ENCODE measurements around the gene RALGPS2. TPM values are rescaled to one million over a fixed set of nuclear protein-coding genes. Genes with fewer than 3 reads are reported as not detected.

RALGPS2 gene
- total and polyA plus RNA-seq, 9 of the 15 experiments (the other 6 are each of a cell fraction or from before 2014, with no cell fraction given): 0.28 to 6.5 (median 2.6) TPM

GRCh38 chr1:178951600-178951999 is 226.6 kb downstream of the RALGPS2 start (continued):
- no peak for TF ChIP-seq ERF (CRISPR knock-in tag; IDR thresholded peaks at IDR 0.05)
- no peak for TF ChIP-seq NR2F6 (CRISPR knock-in tag; IDR thresholded peaks at IDR 0.05)
- no peak for TF ChIP-seq ZSCAN32 (CRISPR knock-in tag; IDR thresholded peaks at IDR 0.05)
- TF ChIP-seq PTBP1 (IDR thresholded peaks at IDR 0.05; ENCODE audit: low read depth, low read length): no peak
- no peak for TF ChIP-seq TSC22D4 (tag; IDR thresholded peaks at IDR 0.05)

- Histone ChIP-seq H3K27ac (ENCODE audit: extremely low read depth, low read depth, low read length) (no peak overlapping the region), H3K9me3 (replicated peaks; ENCODE audit: control insufficient read depth, insufficient read depth, low read depth, low read length) (no peaks in the 10 kb centered on the region), H3K4me3 (no peak overlapping the region), H3K4me2 (ENCODE audit: insufficient read depth, low read length) (no peak overlapping the region), H4K20me1 (replicated peaks; ENCODE audit: control insufficient read depth, insufficient read depth, low read length) (peaks cover 6% of the 10 kb centered on the region; the same call in 1 of the 2 replicates), H3K36me3 (ENCODE audit: control insufficient read depth, insufficient read depth, low read length) (no peaks in the 10 kb centered on the region), H3K9me1 (ENCODE audit: control insufficient read depth, insufficient read depth, low read length) (no peaks in the 10 kb centered on the region), H3K9ac (ENCODE audit: insufficient read depth in 1 of 2, low read depth in 2 of 2, low read length in 2 of 2) (no peak overlapping the region), H3K27me3 (ENCODE audit: control insufficient read depth in 2 of 2, insufficient read depth in 2 of 2, low read length in 2 of 2) (peaks cover 35 to 61% of the 10 kb centered on the region in 2 experiments), H3K4me1 (replicated peaks in 1 of 2; ENCODE audit: control insufficient read depth in 2 of 2, insufficient read depth in 2 of 2, low read length in 2 of 2) (no peaks in the 10 kb centered on the region; a peak in 1 of 5 replicates), H2AFZ (ENCODE audit: low read depth, low read length) (no peak overlapping the region), H3K79me2 (ENCODE audit: control insufficient read depth, insufficient read depth, low read length) (no peaks in the 10 kb centered on the region)
- 2% methylated on average over 5 of the region's 5 CpGs for WGBS (ENCODE audit: insufficient coverage, low coverage, missing lambda C conversion rate)
- ATAC-seq (no peak; the same call in 1 of the 3 replicates), FAIRE-seq (no peak), DNase-seq (ENCODE audit: extremely low read depth in 1 of 4, low spot score in 3 of 4) (no peak)
- BruUV-seq (replicated peaks): no TSS peak
- intact Hi-C loops (cut with micrococcal nuclease) (no loop called here), in situ Hi-C loops (cut with MboI) (no loop called here)
- CTCF ChIA-PET (ENCODE audit: low intra/inter-chr PET ratio): no interaction called here
- POLR2A ChIA-PET: interaction anchor here (0.8 to 2.1 kb wide), 4 partner anchors 9 to 19 kb away, joined by 3 to 7 read pairs (median 4); no protein-coding TSS in a partner anchor
- no peak for TF ChIP-seq ZNF274 (IDR thresholded peaks at IDR 0.05; ENCODE audit: borderline replicate concordance, low read depth, low read length)
- no peak for TF ChIP-seq TFE3 (CRISPR knock-in tag; IDR thresholded peaks at IDR 0.05)
- TF ChIP-seq RBBP5 (IDR thresholded peaks at IDR 0.05; ENCODE audit: borderline replicate concordance, insufficient read depth, low read length, poor library complexity, severe bottlenecking): no peak
- no peak for TF ChIP-seq HINFP (tag; conservative IDR thresholded peaks at IDR 0.05; ENCODE audit: low read depth)
- TF ChIP-seq ZBED1 (IDR thresholded peaks at IDR 0.05): no peak
- no peak for TF ChIP-seq CEBPB (tag; IDR thresholded peaks at IDR 0.05)
- no peak for TF ChIP-seq ZNF655 (CRISPR knock-in tag; IDR thresholded peaks at IDR 0.05)
- TF ChIP-seq ZNF384 (IDR thresholded peaks at IDR 0.05; ENCODE audit: low read depth, low read length): no peak
- no peak for TF ChIP-seq TGIF2 (CRISPR knock-in tag; IDR thresholded peaks at IDR 0.05)
- no peak for TF ChIP-seq ELF2 (CRISPR knock-in tag; IDR thresholded peaks at IDR 0.05)
Observed at GRCh38 chr1:178953034-178953433, 228.0 kb downstream of the RALGPS2 start.
